ENCODE measurements around the gene SPEG. TPM values are rescaled to one million over a fixed set of nuclear protein-coding genes. Genes with fewer than 3 reads are reported as not detected.
A peak's percentile ranks its signal among the peaks of the same experiment; 100 is the strongest.

Gene SPEG
- total RNA-seq, 1 experiment from 2014 or later: 41.5 TPM

GRCh38 chr2:219495531-219496122 is 61.0 kb downstream of the SPEG start:
- peak; percentile 50 for DNase-seq (ENCODE audit: low read depth)

GRCh38 chr2:219496247-219496824 is 61.7 kb downstream of the SPEG start:
- no peak for DNase-seq (ENCODE audit: low read depth)

- DNase-seq (ENCODE audit: low read depth): no peak
Measured at GRCh38 chr2:219496825-219497494, 62.3 kb downstream of the SPEG start.

GRCh38 chr2:219497495-219498279 is 63.0 kb downstream of the SPEG start:
- peak; percentile 77 for DNase-seq (ENCODE audit: low read depth)

GRCh38 chr2:219498280-219499057 is 63.8 kb downstream of the SPEG start, which contains the start of gene GMPPA:
Gene GMPPA, plus strand, starts transcription at chr2:219498891. Its CDS starts 1,085 bp downstream, at chr2:219499976.
- peak; percentile 99 for DNase-seq (ENCODE audit: low read depth)

- DNase-seq (ENCODE audit: low read depth): no peak
Measured at GRCh38 chr2:219499058-219499307, 64.3 kb downstream of the SPEG start.

GRCh38 chr2:219499555-219499954 is 64.9 kb downstream of the SPEG start:
- no peak for DNase-seq (ENCODE audit: low read depth)

GRCh38 chr2:219500135-219500534 is 65.5 kb downstream of the SPEG start:
- DNase-seq (ENCODE audit: low read depth): peak; percentile 56

- no peak for DNase-seq (ENCODE audit: low read depth)
Measured at GRCh38 chr2:219501849-219502248, 67.2 kb downstream of the SPEG start.

- DNase-seq (ENCODE audit: low read depth): no peak
Measured at GRCh38 chr2:219502618-219503017, 68.0 kb downstream of the SPEG start.

GRCh38 chr2:219505585-219505984 is 70.9 kb downstream of the SPEG start:
- no peak for DNase-seq (ENCODE audit: low read depth)

GRCh38 chr2:219506153-219506801 is 71.6 kb downstream of the SPEG start:
- DNase-seq (ENCODE audit: low read depth): no peak

GRCh38 chr2:219506802-219507526 is 72.3 kb downstream of the SPEG start:
- no peak for DNase-seq (ENCODE audit: low read depth)

- DNase-seq (ENCODE audit: low read depth): no peak
Measured at GRCh38 chr2:219507581-219508443, 73.2 kb downstream of the SPEG start.

- no peak for DNase-seq (ENCODE audit: low read depth)
Measured at GRCh38 chr2:219508444-219508734, 73.7 kb downstream of the SPEG start.

GRCh38 chr2:219508971-219509779 is 74.5 kb downstream of the SPEG start:
- DNase-seq (ENCODE audit: low read depth): no peak

GRCh38 chr2:219509780-219510511 is 75.3 kb downstream of the SPEG start:
- DNase-seq (ENCODE audit: low read depth): no peak

GRCh38 chr2:219510512-219511135 is 76.0 kb downstream of the SPEG start:
- DNase-seq (ENCODE audit: low read depth): no peak

Measured in LHCN-M2 (cell line).